Hypothalamus (tissue), 51 donors: ENCODE measurements around the gene STRIT1.
"Not testable (repeated sequence)": the region's sequence is repeated elsewhere in the genome, so short reads cannot be mapped to it uniquely, and the experiment has no call there.

Experiments used
- DNase-seq, 51 donors: peaks; one replicate each; lab custom pipeline; 2025; lab: John Stamatoyannopoulos, UW

STRIT1 gene

GRCh38 chr3:155274435-155274834 lies 19.0 kb downstream of the STRIT1 start:
- not testable (repeated sequence) for DNase-seq

DNA sequence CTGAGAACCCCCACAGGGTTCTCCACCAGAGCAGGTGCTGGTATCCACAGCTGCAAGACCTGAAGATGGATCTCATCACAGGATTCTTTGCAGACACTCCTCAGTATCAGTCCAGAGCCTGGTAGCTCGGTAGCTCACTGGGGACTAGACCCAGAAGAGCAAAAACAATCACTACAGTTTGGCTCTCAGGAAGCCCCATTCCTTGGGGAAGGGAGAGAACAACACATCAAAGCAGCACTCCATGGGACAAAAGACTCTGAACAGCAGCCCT lies 22.2 kb downstream of the STRIT1 start:
- DNase-seq, result no peak

DNA sequence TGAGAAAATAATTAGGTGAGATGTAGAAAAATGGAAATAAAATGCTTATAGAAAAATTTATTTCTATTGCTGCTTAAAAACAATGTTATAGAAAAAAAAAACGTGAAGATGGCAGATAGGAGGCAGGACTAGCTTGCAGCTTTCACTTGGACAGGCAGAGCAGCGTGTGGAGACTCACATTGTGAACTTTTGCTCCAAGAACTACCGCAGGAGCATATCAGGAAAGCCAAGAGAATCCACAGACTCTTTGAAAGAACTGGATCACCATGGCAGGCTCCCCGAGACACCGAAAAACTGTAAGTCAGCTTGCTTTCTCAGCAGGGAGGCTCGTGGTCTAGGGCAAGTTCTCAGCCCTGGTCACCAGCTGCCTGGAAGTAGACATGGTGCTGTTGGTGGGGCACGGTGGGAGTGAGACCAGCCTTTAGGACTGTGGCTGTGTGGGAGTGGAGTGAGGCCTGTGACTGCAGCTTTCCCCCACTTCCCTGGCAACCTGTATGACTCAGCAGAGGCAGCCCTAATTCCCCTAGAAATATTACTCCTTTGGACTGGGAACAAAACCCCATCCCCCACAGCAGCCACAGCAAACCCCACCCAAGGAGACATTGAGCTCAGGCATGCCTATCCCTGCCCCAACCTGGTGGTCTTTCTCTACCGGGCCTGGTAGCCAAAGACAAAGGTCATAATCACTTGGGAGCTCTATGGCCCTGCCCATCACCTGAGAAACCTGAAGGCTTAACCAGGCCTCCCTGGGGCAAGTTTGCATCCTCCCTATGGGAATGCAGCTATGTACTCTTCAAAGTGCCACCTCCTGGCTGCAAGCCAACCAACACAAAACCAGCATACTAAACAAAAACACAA lies 22.8 kb downstream of the STRIT1 start:
- no peak for DNase-seq

DNA sequence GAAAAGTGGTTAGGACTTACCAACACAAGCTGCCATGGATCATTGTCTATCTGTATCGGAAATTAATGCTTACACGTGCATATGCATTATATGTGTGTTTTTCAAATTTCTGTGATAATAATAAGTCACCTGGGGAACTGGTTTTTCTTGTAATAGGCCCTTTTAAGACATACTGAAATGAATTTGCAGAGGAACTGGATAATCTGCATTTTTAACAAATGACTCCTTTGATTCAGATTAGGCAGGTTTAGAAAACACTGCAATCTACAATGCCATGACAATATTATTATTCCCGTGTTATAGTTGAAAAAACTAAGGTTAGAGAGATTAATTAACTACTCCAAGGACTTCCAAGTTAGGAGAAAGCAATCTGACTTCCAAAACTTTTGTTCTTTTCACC lies 23.4 kb downstream of the STRIT1 start:
- no peak for DNase-seq

GRCh38 chr3:155262855-155263254 lies 30.6 kb downstream of the STRIT1 start:
- DNase-seq, result not testable (repeated sequence)

DNA sequence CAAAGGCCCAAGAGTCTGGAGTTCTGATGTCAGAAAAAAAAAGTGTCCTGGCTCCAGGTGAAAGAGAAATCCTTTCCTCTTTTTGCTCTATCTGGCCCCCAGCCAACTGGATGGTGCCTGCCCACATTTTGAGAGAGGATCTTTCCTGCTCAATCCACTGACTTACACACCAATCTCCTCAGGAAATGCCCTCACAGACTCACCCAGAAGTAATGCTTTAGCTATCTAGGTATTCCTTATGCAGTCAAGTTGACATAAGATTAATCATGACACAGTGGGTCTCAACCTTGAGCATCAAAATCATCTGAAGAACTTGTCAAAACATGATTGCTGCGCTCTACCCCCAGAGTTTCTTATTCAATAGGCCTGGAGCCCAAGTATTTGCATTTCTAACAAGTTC lies 31.2 kb downstream of the STRIT1 start:
- no peak for DNase-seq

DNA sequence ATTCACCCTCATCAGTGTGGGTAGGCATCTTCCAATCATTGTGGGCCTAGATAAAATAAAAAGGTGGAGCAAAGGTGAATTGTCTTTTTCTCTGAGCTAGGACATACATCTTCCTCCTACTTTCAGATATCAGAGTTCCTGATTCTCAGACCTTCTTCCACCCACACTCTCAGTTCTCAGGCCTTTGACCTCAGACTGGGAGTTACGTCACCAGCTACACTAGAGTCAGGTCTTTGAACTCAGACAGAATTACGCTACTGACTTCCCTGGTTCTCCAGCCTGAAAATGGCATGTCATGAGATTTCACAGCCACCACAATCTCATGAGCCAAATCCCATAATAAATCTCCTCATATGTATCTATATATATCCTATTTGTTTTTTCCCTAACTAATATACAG lies 39.0 kb downstream of the STRIT1 start:
- no peak for DNase-seq

DNA sequence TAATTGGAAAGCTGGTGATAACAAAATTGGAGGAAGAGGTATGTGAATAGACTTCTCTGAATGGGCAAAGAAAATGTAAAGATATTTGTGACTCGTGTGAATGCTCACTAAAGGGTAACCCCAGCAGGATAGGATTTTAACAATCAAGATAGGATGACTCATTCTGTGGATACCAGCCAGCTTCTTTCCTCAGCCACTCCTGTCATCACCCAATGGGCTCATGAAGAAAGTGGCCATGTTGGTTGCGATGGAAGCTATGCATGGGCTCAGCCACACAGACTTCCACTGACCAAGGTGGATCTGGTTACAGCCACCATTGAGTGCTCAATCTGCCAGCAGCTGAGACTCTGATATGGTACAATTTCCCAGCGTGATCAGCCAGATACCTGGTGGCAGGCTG lies 40.9 kb downstream of the STRIT1 start:
- DNase-seq, result no peak

DNA sequence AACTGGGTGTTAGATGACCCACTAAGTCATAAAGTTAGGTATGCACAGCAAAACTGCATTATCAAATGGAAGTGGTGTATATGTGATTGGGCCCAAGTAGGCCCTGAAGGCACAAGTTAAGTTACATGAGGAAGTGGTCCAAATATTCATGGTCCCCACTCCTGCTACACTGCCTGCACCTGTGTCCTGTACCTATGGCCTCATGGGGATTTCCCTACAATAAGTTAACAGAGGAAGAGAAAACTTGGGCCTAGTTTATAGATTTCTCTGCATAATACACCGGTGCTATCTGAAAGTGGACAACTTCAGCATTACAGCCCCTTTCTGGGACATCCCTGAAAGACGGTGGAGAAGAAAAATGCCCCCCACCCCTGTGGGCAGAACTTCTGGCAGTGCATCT lies 41.5 kb downstream of the STRIT1 start:
- no peak for DNase-seq

DNA sequence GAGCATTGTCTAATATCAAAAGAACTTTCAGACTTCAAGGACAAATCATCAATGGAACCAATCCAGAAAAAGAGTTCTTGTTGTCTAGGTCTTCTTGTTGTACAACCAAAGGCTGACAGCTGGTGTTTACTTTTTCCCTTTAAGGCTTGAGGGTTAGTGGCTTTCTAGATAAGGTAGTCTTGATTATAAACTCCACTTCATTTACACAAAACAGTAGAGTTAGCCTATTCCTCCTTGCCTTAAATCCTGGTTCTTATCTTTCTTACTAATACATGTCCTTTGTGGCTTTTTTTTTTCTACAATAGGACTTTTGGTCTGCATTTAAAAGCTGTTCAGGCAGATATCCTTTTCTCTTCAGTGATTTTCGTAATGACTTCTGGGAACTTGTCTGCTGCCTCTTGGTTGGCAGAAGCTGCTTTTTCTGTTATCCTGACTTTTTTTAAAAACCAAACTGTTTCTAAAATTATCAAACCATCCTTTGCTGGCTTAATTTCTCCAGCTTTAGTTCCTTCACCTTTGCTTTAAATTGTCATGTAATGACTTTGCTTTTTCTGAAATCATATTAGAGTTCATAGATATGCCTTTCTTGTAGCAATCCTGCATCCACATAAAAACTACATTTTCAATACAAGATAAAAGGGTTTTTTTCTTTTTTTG lies 44.8 kb downstream of the STRIT1 start:
- no peak for DNase-seq

DNA sequence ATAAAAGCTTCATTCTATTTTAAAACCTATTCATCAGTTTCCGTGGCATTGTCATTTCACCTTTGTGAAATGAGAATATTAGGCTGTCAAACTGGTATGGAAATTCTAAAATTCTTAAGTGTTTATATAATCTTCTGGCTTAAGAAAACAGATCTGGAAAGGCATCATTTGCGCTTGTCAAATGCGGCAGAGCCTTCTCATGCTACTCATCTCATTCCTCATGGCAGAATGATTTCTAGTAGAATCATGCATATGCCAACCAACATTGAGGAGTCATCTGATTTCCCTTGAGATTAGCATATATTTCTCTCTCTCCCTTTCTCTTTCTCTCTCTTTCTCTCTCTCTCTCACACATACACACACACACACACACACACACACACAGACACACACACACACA lies 48.8 kb downstream of the STRIT1 start:
- no peak for DNase-seq

DNA sequence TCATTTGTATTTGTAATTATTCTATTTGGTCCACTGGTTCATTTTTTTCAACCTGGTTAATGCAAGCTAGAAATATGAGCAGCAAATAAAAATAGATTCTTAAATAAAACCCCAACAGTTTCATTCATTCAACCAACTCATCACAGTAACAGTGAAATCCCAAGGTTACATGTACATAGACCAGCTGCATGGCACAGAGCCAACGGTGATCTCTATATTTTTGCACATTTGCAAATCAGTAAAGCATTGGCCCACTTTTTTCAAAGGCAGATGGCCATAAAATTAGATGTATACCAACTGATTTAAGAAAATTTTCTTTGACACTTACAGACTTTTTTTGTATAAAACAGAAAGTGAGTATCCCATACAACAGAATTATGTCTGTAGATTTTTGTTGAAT lies 49.3 kb downstream of the STRIT1 start:
- no peak for DNase-seq

DNA sequence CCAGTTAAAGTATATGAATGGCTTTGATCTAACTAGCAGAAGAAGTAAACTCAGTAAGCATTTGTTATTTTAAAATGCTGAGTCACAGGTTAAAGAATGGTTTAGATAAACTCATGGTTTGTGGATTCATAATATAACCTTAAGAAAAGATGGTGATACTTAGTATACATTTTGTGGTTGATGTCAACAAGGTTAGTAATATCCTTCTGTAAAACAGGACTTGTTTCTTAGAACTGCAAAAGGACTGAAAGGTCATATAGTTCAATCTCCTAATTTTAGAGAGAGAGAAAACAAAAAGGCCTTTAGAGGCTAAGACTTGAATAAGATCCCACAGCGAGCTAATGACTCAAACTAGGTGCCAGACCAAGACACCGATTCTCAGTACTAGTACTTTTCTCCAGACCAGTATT lies 50.0 kb downstream of the STRIT1 start:
- DNase-seq, result no peak

DNA sequence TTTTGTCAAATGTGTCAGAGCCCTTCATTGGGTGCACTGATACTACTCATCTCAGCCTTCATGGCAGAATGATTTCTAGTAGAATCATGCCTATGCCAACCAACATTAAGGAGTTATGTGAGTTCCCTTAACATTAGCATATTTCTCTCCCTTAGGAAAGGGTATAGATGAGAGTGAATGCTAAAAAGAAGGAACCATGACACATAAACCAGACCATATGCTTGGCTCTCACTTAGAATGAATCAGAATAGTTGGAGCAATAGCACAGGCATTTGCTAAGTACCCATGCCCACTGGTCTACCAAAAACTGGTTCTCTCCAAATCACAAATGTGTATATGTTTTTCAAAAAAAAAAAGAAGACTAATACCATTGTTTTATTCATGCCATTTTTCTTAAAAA lies 51.1 kb downstream of the STRIT1 start:
- no peak for DNase-seq

GRCh38 chr3:155241579-155241978 lies 51.9 kb downstream of the STRIT1 start:
- no peak for DNase-seq
